OCI-LY7 (cell line): ENCODE results near the gene CDYL. TPM values are rescaled to one million over a fixed set of nuclear protein-coding genes. Genes with fewer than 3 reads are reported as not detected.

Experiments used
- BruUV-seq: library from RNA; stranded (reverse); fragments of 400-500 nt; replicated peaks from 2 replicates; lab custom pipeline; 2021; lab: Mats Ljungman, UMichigan
- CTCF ChIA-PET: fragments of 300-600 bp; sonication (Branson Sonifier 250); formaldehyde crosslinking; loops from one replicate; lab custom pipeline; 2022; ENCODE audit warnings: antibody characterized with exemption; ENCODE audit not compliant: unreplicated experiment; lab: Charles Lee
- POLR2A ChIA-PET: fragments of 300-600 bp; sonication (Branson Sonifier 250); formaldehyde crosslinking; loops from one replicate; lab custom pipeline; 2022; ENCODE audit warnings: antibody characterized with exemption; lab: Charles Lee
- DNase-seq: peaks from one replicate; pipeline ENCODE4 v3.0.0-alpha.2; 2015; ENCODE audit warnings: low spot score
- H2AFZ ChIP-seq: fragments of 200-600 bp; sonication (generic), shearing (Covaris generic); 2 replicates; pipeline ENCODE4 v1.6.1; 2014; ENCODE audit warnings: mild to moderate bottlenecking, antibody characterized with exemption, low read length, moderate library complexity
- H3K27ac ChIP-seq: fragments of 200-600 bp; sonication (generic); 2 replicates; pipeline ENCODE4 v1.5.1; 2014; ENCODE audit warnings: mixed run types, low read depth, mild to moderate bottlenecking, moderate library complexity, low read length, inconsistent platforms; ENCODE audit not compliant: poor library complexity, severe bottlenecking
- H3K36me3 ChIP-seq: fragments of 200-600 bp; sonication (generic); 2 replicates; pipeline ENCODE4 v1.6.1; 2014; ENCODE audit warnings: mild to moderate bottlenecking, antibody characterized with exemption, low read length, moderate library complexity, mixed read lengths; ENCODE audit not compliant: insufficient read depth
- H3K4me1 ChIP-seq: fragments of 200-600 bp; sonication (generic); 2 replicates; pipeline ENCODE4 v1.5.1; 2014; ENCODE audit warnings: mild to moderate bottlenecking, low read length; ENCODE audit not compliant: insufficient read depth, poor library complexity, severe bottlenecking
- H3K4me2 ChIP-seq: fragments of 200-600 bp; sonication (generic); 2 replicates; pipeline ENCODE4 v1.6.1; 2014; ENCODE audit warnings: mild to moderate bottlenecking, low read length
- H3K4me3 ChIP-seq: fragments of 200-600 bp; sonication (generic); 2 replicates; pipeline ENCODE4 v1.5.1; 2014; ENCODE audit warnings: mild to moderate bottlenecking, low read depth, low read length; ENCODE audit not compliant: poor library complexity, severe bottlenecking
- H3K79me2 ChIP-seq: fragments of 200-600 bp; sonication (generic); 2 replicates; pipeline ENCODE4 v1.6.1; 2016; ENCODE audit warnings: low read depth, mild to moderate bottlenecking, low read length, moderate library complexity, mixed read lengths; ENCODE audit not compliant: insufficient read depth
- H3K9me2 ChIP-seq: fragments of 200-600 bp; sonication (generic); 2 replicates; pipeline ENCODE4 v1.6.1; 2016; ENCODE audit warnings: mild to moderate bottlenecking, low read length, mixed read lengths; ENCODE audit not compliant: insufficient read depth
- H3K9me3 ChIP-seq: fragments of 200-600 bp; sonication (generic); 2 replicates; pipeline ENCODE4 v1.6.1; 2014; ENCODE audit warnings: mild to moderate bottlenecking, mixed run types, low read length, mixed read lengths
- H4K20me1 ChIP-seq: fragments of 200-600 bp; sonication (generic); 2 replicates; pipeline ENCODE4 v1.6.1; 2014; ENCODE audit warnings: mild to moderate bottlenecking, antibody characterized with exemption, low read length, moderate library complexity, mixed read lengths; ENCODE audit not compliant: insufficient read depth
- EZH2phosphoT487 ChIP-seq: fragments of 200-600 bp; sonication (generic); IDR thresholded peaks from 2 replicates; pipeline ENCODE4 v1.6.1; 2018; ENCODE audit warnings: low read depth, borderline replicate concordance, mild to moderate bottlenecking, mixed run types, antibody characterized with exemption, low read length, moderate library complexity, mixed read lengths
- intact Hi-C: fragments of 100-400 bp; cut with micrococcal nuclease; formaldehyde crosslinking; loops from one replicate; pipeline ENCODE4 v1.10.0; 2022; ENCODE audit not compliant: unreplicated experiment
- total RNA-seq, 2 experiments: library from RNA; depleted of rRNA in 1 of 2; stranded (reverse); fragments of >200 nt in 1 of 2; shearing (Covaris generic) in 1 of 2; gene quantifications; 2 replicates each; pipeline ENCODE4 v1.2.3, GENCODE V29; 2014 to 2022
- TF ChIP-seq, protein P1 (sequence below): fragments of 200-600 bp; sonication (generic); conservative IDR thresholded peaks from 2 replicates; pipeline ENCODE4 v1.5.1; 2014; ENCODE audit warnings: mild to moderate bottlenecking, antibody characterized with exemption, low read length, moderate library complexity, mixed read lengths

CDYL gene
- total RNA-seq, 2 experiments from 2014 or later = 33.6 to 76.4 TPM

GRCh38 chr6:4892785-4893485 lies 116.7 kb downstream of the CDYL start:
- peaks cover 26% of the 10 kb centered on the region for H3K36me3 ChIP-seq
- intact Hi-C loops = no loop called here
- ChIA-PET CTCF (interaction anchor here (0.8 kb wide), 1 partner anchor 9 kb away, joined by 3 read pairs; no protein-coding TSS in a partner anchor), POLR2A (interaction anchor here (1.0 kb wide), 1 partner anchor 14 kb away, joined by 3 read pairs; no protein-coding TSS in a partner anchor)
- H4K20me1 ChIP-seq = no peaks in the 10 kb centered on the region
- H3K27ac ChIP-seq = no peak overlapping the region
- no peaks in the 10 kb centered on the region for H3K9me2 ChIP-seq
- H3K4me2 ChIP-seq = no peak overlapping the region
- DNase-seq = no peak
- TF ChIP-seq, protein P1, sequence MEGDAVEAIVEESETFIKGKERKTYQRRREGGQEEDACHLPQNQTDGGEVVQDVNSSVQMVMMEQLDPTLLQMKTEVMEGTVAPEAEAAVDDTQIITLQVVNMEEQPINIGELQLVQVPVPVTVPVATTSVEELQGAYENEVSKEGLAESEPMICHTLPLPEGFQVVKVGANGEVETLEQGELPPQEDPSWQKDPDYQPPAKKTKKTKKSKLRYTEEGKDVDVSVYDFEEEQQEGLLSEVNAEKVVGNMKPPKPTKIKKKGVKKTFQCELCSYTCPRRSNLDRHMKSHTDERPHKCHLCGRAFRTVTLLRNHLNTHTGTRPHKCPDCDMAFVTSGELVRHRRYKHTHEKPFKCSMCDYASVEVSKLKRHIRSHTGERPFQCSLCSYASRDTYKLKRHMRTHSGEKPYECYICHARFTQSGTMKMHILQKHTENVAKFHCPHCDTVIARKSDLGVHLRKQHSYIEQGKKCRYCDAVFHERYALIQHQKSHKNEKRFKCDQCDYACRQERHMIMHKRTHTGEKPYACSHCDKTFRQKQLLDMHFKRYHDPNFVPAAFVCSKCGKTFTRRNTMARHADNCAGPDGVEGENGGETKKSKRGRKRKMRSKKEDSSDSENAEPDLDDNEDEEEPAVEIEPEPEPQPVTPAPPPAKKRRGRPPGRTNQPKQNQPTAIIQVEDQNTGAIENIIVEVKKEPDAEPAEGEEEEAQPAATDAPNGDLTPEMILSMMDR = no peak
- no peak for TF ChIP-seq EZH2phosphoT487
- peaks cover 24% of the 10 kb centered on the region for H3K79me2 ChIP-seq
- H3K4me3 ChIP-seq = no peak overlapping the region
- H3K9me3 ChIP-seq = no peaks in the 10 kb centered on the region; the same call in 1 of the 2 replicates
- peaks cover 23% of the 10 kb centered on the region for H3K4me1 ChIP-seq
- no peak overlapping the region for H2AFZ ChIP-seq
- BruUV-seq = no TSS peak

- Histone ChIP-seq H3K27ac (no peak overlapping the region), H3K4me1 (peaks cover 25% of the 10 kb centered on the region), H4K20me1 (no peaks in the 10 kb centered on the region), H2AFZ (no peak overlapping the region), H3K4me2 (no peak overlapping the region), H3K9me2 (no peaks in the 10 kb centered on the region), H3K9me3 (no peaks in the 10 kb centered on the region), H3K4me3 (no peak overlapping the region), H3K79me2 (peaks cover 13% of the 10 kb centered on the region; the same call in 1 of the 2 replicates), H3K36me3 (peaks cover 37% of the 10 kb centered on the region)
- DNase-seq = no peak
- no TSS peak for BruUV-seq
- no peak for TF ChIP-seq EZH2phosphoT487
- TF ChIP-seq, protein P1 = no peak
- intact Hi-C loops = no loop called here
- ChIA-PET CTCF (no interaction called here), POLR2A (interaction anchor here (0.6 to 1.3 kb wide), 5 partner anchors 9 to 26 kb away, joined by 3 to 4 read pairs (median 3); no protein-coding TSS in a partner anchor)
Observed at GRCh38 chr6:4894049-4894448, 117.8 kb downstream of the CDYL start.

DNA sequence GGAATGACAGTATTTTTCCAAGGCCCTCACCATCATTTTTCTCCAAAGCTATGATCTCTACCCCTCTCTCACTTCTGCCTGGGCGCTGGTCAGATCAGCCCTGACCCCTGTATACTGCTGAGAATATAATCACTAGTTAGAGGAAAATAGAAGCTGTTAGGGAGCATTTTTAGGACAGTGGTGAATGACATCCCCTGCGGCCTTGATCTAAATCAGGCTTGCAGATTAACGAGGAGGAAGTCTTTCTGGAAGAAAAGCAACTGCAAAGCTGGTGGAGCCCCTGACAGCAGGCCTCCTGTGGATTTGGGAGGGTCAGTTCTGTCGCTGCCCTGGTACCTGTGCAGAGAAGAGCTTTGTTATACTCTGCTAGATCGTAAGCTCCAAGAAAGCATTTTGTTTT lies 119.8 kb downstream of the CDYL start:
- H3K9me2 ChIP-seq = no peaks in the 10 kb centered on the region
- no peaks in the 10 kb centered on the region for H4K20me1 ChIP-seq
- H2AFZ ChIP-seq = no peak overlapping the region
- no peak overlapping the region for H3K4me3 ChIP-seq
- no peaks in the 10 kb centered on the region for H3K9me3 ChIP-seq
- no peak for DNase-seq
- CTCF ChIA-PET = no interaction called here
- TF ChIP-seq, protein P1 = no peak
- TF ChIP-seq EZH2phosphoT487 = no peak
- H3K79me2 ChIP-seq = no peaks in the 10 kb centered on the region
- intact Hi-C loops = no loop called here
- H3K36me3 ChIP-seq = peaks cover 39% of the 10 kb centered on the region
- H3K27ac ChIP-seq = no peak overlapping the region
- H3K4me1 ChIP-seq = peaks cover 15% of the 10 kb centered on the region
- BruUV-seq = no TSS peak
- H3K4me2 ChIP-seq = no peak overlapping the region
- POLR2A ChIA-PET = interaction anchor here (0.7 to 1.8 kb wide), 3 partner anchors 11 to 113 kb away, joined by 3 to 9 read pairs (median 4); no protein-coding TSS in a partner anchor
